ENCODE results near the gene DGKD.

DGKD gene

GRCh38 chr2:233413046-233413445, 58.8 kb downstream of the DGKD start:
- no peak overlapping the region for H4K8ac ChIP-seq (ENCODE audit: low read depth, low read length)
- no peak overlapping the region for H3K4ac ChIP-seq (ENCODE audit: low read depth, low read length)
- DNase-seq = no peak
- no peak overlapping the region for H3K4me3 ChIP-seq (ENCODE audit: low read length)
- no peaks in the 10 kb centered on the region for H3K79me1 ChIP-seq (ENCODE audit: low read length)
- no peak overlapping the region for H2BK15ac ChIP-seq (replicated peaks; ENCODE audit: low read depth)
- no peak overlapping the region for H3K27ac ChIP-seq (ENCODE audit: low read depth, low read length)
- H3K23ac ChIP-seq (ENCODE audit: low read length) = no peak overlapping the region
- no peak overlapping the region for H4K5ac ChIP-seq (ENCODE audit: low read length)
- H2BK120ac ChIP-seq (ENCODE audit: low read depth, low read length) = no peak overlapping the region
- no peak overlapping the region for H3K18ac ChIP-seq (ENCODE audit: low read length)
- H2AK5ac ChIP-seq (ENCODE audit: low read length) = no peak overlapping the region
- no peak overlapping the region for H3K56ac ChIP-seq (ENCODE audit: low read length)
- H3K27me3 ChIP-seq (ENCODE audit: insufficient read depth, low read length, poor library complexity) = no peaks in the 10 kb centered on the region
- no peak overlapping the region for H3K9ac ChIP-seq (ENCODE audit: low read length)
- no peaks in the 10 kb centered on the region for H3K79me2 ChIP-seq (ENCODE audit: control insufficient read depth, insufficient read depth, low read length)
- peaks cover 5% of the 10 kb centered on the region for H3K4me1 ChIP-seq (ENCODE audit: control insufficient read depth, low read depth, low read length)
- H3K36me3 ChIP-seq (ENCODE audit: control insufficient read depth, insufficient read depth, low read length) = no peaks in the 10 kb centered on the region
- WGBS (ENCODE audit: extremely low coverage, insufficient coverage, low lambda C conversion rate) = no CpG with 5 or more reads among the region's 4 CpGs
- H2BK5ac ChIP-seq (ENCODE audit: low read length) = no peak overlapping the region
- no peak overlapping the region for H3K4me2 ChIP-seq (ENCODE audit: low read length)

GRCh38 chr2:233413559-233414272, 59.4 kb downstream of the DGKD start:
- H2BK120ac ChIP-seq (ENCODE audit: low read depth, low read length) = no peak overlapping the region
- no peaks in the 10 kb centered on the region for H3K79me1 ChIP-seq (ENCODE audit: low read length)
- no CpG with 5 or more reads among the region's 9 CpGs for WGBS (ENCODE audit: extremely low coverage, insufficient coverage, low lambda C conversion rate)
- no peak overlapping the region for H3K23ac ChIP-seq (ENCODE audit: low read length)
- H3K27me3 ChIP-seq (ENCODE audit: insufficient read depth, low read length, poor library complexity) = no peaks in the 10 kb centered on the region
- H4K8ac ChIP-seq (ENCODE audit: low read depth, low read length) = no peak overlapping the region
- no peak overlapping the region for H2AK5ac ChIP-seq (ENCODE audit: low read length)
- H3K18ac ChIP-seq (ENCODE audit: low read length) = no peak overlapping the region
- H3K79me2 ChIP-seq (ENCODE audit: control insufficient read depth, insufficient read depth, low read length) = no peaks in the 10 kb centered on the region
- no peak overlapping the region for H3K4me3 ChIP-seq (ENCODE audit: low read length)
- DNase-seq = no peak
- H3K4me1 ChIP-seq (ENCODE audit: control insufficient read depth, low read depth, low read length) = peaks cover 2% of the 10 kb centered on the region
- no peak overlapping the region for H3K4ac ChIP-seq (ENCODE audit: low read depth, low read length)
- no peak overlapping the region for H3K4me2 ChIP-seq (ENCODE audit: low read length)
- no peak overlapping the region for H2BK15ac ChIP-seq (replicated peaks; ENCODE audit: low read depth)
- H3K9ac ChIP-seq (ENCODE audit: low read length) = no peak overlapping the region
- no peak overlapping the region for H4K5ac ChIP-seq (ENCODE audit: low read length)
- H3K56ac ChIP-seq (ENCODE audit: low read length) = no peak overlapping the region
- H2BK5ac ChIP-seq (ENCODE audit: low read length) = no peak overlapping the region
- H3K27ac ChIP-seq (ENCODE audit: low read depth, low read length) = no peak overlapping the region
- H3K36me3 ChIP-seq (ENCODE audit: control insufficient read depth, insufficient read depth, low read length) = no peaks in the 10 kb centered on the region

GRCh38 chr2:233414273-233414654, 60.0 kb downstream of the DGKD start:
- H2BK5ac ChIP-seq (ENCODE audit: low read length) = no peak overlapping the region
- no peak overlapping the region for H4K8ac ChIP-seq (ENCODE audit: low read depth, low read length)
- H4K5ac ChIP-seq (ENCODE audit: low read length) = no peak overlapping the region
- H3K4me1 ChIP-seq (ENCODE audit: control insufficient read depth, low read depth, low read length) = no peaks in the 10 kb centered on the region
- H2BK120ac ChIP-seq (ENCODE audit: low read depth, low read length) = no peak overlapping the region
- no peak overlapping the region for H3K18ac ChIP-seq (ENCODE audit: low read length)
- H2AK5ac ChIP-seq (ENCODE audit: low read length) = no peak overlapping the region
- no peaks in the 10 kb centered on the region for H3K79me1 ChIP-seq (ENCODE audit: low read length)
- H2BK15ac ChIP-seq (replicated peaks; ENCODE audit: low read depth) = no peak overlapping the region
- WGBS (ENCODE audit: extremely low coverage, insufficient coverage, low lambda C conversion rate) = no CpG with 5 or more reads among the region's 4 CpGs
- H3K4me2 ChIP-seq (ENCODE audit: low read length) = no peak overlapping the region
- H3K9ac ChIP-seq (ENCODE audit: low read length) = no peak overlapping the region
- no peak overlapping the region for H3K4me3 ChIP-seq (ENCODE audit: low read length)
- no peaks in the 10 kb centered on the region for H3K79me2 ChIP-seq (ENCODE audit: control insufficient read depth, insufficient read depth, low read length)
- no peaks in the 10 kb centered on the region for H3K27me3 ChIP-seq (ENCODE audit: insufficient read depth, low read length, poor library complexity)
- no peak overlapping the region for H3K23ac ChIP-seq (ENCODE audit: low read length)
- no peak overlapping the region for H3K27ac ChIP-seq (ENCODE audit: low read depth, low read length)
- DNase-seq = peak; percentile 44
- H3K36me3 ChIP-seq (ENCODE audit: control insufficient read depth, insufficient read depth, low read length) = no peaks in the 10 kb centered on the region
- no peak overlapping the region for H3K56ac ChIP-seq (ENCODE audit: low read length)
- H3K4ac ChIP-seq (ENCODE audit: low read depth, low read length) = no peak overlapping the region

GRCh38 chr2:233414777-233415570, 60.7 kb downstream of the DGKD start:
- no peak overlapping the region for H3K9ac ChIP-seq (ENCODE audit: low read length)
- no peak overlapping the region for H2AK5ac ChIP-seq (ENCODE audit: low read length)
- no peak overlapping the region for H2BK120ac ChIP-seq (ENCODE audit: low read depth, low read length)
- DNase-seq = no peak
- no CpG with 5 or more reads among the region's 5 CpGs for WGBS (ENCODE audit: extremely low coverage, insufficient coverage, low lambda C conversion rate)
- no peak overlapping the region for H3K27ac ChIP-seq (ENCODE audit: low read depth, low read length)
- H3K56ac ChIP-seq (ENCODE audit: low read length) = no peak overlapping the region
- no peak overlapping the region for H4K5ac ChIP-seq (ENCODE audit: low read length)
- no peaks in the 10 kb centered on the region for H3K79me2 ChIP-seq (ENCODE audit: control insufficient read depth, insufficient read depth, low read length)
- H4K8ac ChIP-seq (ENCODE audit: low read depth, low read length) = no peak overlapping the region
- H3K18ac ChIP-seq (ENCODE audit: low read length) = no peak overlapping the region
- no peak overlapping the region for H2BK15ac ChIP-seq (replicated peaks; ENCODE audit: low read depth)
- H3K27me3 ChIP-seq (ENCODE audit: insufficient read depth, low read length, poor library complexity) = no peaks in the 10 kb centered on the region
- H2BK5ac ChIP-seq (ENCODE audit: low read length) = no peak overlapping the region
- peaks cover 1% of the 10 kb centered on the region for H3K79me1 ChIP-seq (ENCODE audit: low read length)
- no peak overlapping the region for H3K4me3 ChIP-seq (ENCODE audit: low read length)
- no peaks in the 10 kb centered on the region for H3K36me3 ChIP-seq (ENCODE audit: control insufficient read depth, insufficient read depth, low read length)
- no peak overlapping the region for H3K4ac ChIP-seq (ENCODE audit: low read depth, low read length)
- H3K4me1 ChIP-seq (ENCODE audit: control insufficient read depth, low read depth, low read length) = peaks cover 3% of the 10 kb centered on the region
- H3K23ac ChIP-seq (ENCODE audit: low read length) = no peak overlapping the region
- no peak overlapping the region for H3K4me2 ChIP-seq (ENCODE audit: low read length)

- Histone ChIP-seq H3K4me3 (ENCODE audit: low read length) (no peak overlapping the region), H2BK15ac (replicated peaks; ENCODE audit: low read depth) (no peak overlapping the region), H3K23ac (ENCODE audit: low read length) (no peak overlapping the region), H3K4me1 (ENCODE audit: control insufficient read depth, low read depth, low read length) (peaks cover 7% of the 10 kb centered on the region), H3K27ac (ENCODE audit: low read depth, low read length) (no peak overlapping the region), H3K79me2 (ENCODE audit: control insufficient read depth, insufficient read depth, low read length) (no peaks in the 10 kb centered on the region), H3K79me1 (ENCODE audit: low read length) (peaks cover 1% of the 10 kb centered on the region), H3K18ac (ENCODE audit: low read length) (no peak overlapping the region), H2BK5ac (ENCODE audit: low read length) (no peak overlapping the region), H3K36me3 (ENCODE audit: control insufficient read depth, insufficient read depth, low read length) (no peaks in the 10 kb centered on the region), H4K5ac (ENCODE audit: low read length) (no peak overlapping the region), H3K9ac (ENCODE audit: low read length) (no peak overlapping the region), H3K4ac (ENCODE audit: low read depth, low read length) (no peak overlapping the region), H3K4me2 (ENCODE audit: low read length) (no peak overlapping the region), H2AK5ac (ENCODE audit: low read length) (no peak overlapping the region), H4K8ac (ENCODE audit: low read depth, low read length) (no peak overlapping the region), H3K27me3 (ENCODE audit: insufficient read depth, low read length, poor library complexity) (no peaks in the 10 kb centered on the region), H3K56ac (ENCODE audit: low read length) (no peak overlapping the region), H2BK120ac (ENCODE audit: low read depth, low read length) (no peak overlapping the region)
- WGBS (ENCODE audit: extremely low coverage, insufficient coverage, low lambda C conversion rate) = no CpG with 5 or more reads among the region's 3 CpGs
- DNase-seq = no peak
These were observed 61.9 kb downstream of the DGKD start for GRCh38 chr2:233416199-233416598.

Measured in mesendoderm (in vitro differentiated cells).